Measurements from ENCODE around the gene ERMN. TPM values are rescaled to one million over a fixed set of nuclear protein-coding genes. Genes with fewer than 3 reads are reported as not detected.

The ERMN gene
- total RNA-seq, 4 donors from 2014 or later: not detected

DNA sequence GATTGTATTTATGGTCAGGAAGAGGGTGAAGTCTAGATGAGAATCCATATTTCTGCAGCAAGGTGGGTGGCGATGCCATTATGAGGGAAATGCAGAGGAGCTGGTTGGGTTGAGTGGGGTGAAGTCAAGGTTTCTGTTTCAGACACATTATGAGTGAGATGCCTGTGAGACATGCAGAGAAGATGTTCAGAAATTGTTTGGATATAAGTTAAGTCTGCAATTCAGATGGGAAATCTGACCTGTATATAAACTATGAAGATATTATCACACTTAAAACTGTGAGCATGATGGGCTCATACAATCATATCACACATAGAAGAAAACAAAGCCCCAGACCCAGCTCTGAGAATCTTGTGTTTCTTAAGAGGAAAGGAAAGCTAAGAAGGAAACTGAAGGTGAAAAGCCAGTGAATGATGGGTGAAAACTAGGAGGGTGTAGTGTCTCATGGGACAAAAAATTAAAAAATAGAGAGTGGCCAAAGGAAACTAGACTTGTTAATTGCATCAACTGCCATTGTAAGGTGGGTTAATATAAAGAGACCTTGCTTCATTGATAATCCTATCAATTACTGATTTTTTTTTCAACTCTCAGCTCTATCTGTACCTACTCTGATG is 53.9 kb downstream of the ERMN start:
- intact Hi-C loops (cut with DNase I; ENCODE audit: low total_unique reads) (no loop called here), in situ Hi-C loops (cut with MboI; ENCODE audit: low sequenced_read_pairs in 4 of 4) (no loop called here)
- no peaks in the 10 kb centered on the region for H3K27me3 ChIP-seq
- no peak for ATAC-seq
- no peaks in the 10 kb centered on the region for H3K9me3 ChIP-seq
- TF ChIP-seq, protein P1, sequence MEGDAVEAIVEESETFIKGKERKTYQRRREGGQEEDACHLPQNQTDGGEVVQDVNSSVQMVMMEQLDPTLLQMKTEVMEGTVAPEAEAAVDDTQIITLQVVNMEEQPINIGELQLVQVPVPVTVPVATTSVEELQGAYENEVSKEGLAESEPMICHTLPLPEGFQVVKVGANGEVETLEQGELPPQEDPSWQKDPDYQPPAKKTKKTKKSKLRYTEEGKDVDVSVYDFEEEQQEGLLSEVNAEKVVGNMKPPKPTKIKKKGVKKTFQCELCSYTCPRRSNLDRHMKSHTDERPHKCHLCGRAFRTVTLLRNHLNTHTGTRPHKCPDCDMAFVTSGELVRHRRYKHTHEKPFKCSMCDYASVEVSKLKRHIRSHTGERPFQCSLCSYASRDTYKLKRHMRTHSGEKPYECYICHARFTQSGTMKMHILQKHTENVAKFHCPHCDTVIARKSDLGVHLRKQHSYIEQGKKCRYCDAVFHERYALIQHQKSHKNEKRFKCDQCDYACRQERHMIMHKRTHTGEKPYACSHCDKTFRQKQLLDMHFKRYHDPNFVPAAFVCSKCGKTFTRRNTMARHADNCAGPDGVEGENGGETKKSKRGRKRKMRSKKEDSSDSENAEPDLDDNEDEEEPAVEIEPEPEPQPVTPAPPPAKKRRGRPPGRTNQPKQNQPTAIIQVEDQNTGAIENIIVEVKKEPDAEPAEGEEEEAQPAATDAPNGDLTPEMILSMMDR (IDR thresholded peaks at IDR 0.05 in 4 of 5, conservative IDR thresholded peaks at IDR 0.05 in 1 of 5): no peak
- no peak for TF ChIP-seq POLR2A (IDR thresholded peaks at IDR 0.05)
- H3K4me3 ChIP-seq: no peak overlapping the region
- no peaks in the 10 kb centered on the region for H3K4me1 ChIP-seq
- H3K36me3 ChIP-seq: no peaks in the 10 kb centered on the region
- no peak overlapping the region for H3K27ac ChIP-seq
- DNase-seq: no peak

- Histone ChIP-seq H3K4me1 (no peaks in the 10 kb centered on the region), H3K9me3 (no peaks in the 10 kb centered on the region), H3K36me3 (no peaks in the 10 kb centered on the region), H3K27me3 (no peaks in the 10 kb centered on the region), H3K4me3 (no peak overlapping the region), H3K27ac (no peak overlapping the region)
- intact Hi-C loops (cut with DNase I; ENCODE audit: low total_unique reads): no loop called here
- TF ChIP-seq, protein P1 (IDR thresholded peaks at IDR 0.05 in 4 of 5, conservative IDR thresholded peaks at IDR 0.05 in 1 of 5): no peak
- TF ChIP-seq POLR2A (IDR thresholded peaks at IDR 0.05): no peak
- in situ Hi-C loops (cut with MboI; ENCODE audit: low sequenced_read_pairs in 4 of 4): no loop called here
- DNase-seq: no peak
- ATAC-seq: no peak
These were observed 55.7 kb downstream of the ERMN start for GRCh38 chr2:157269922-157270321.

- in situ Hi-C loops (cut with MboI; ENCODE audit: low sequenced_read_pairs in 4 of 4): no loop called here
- ATAC-seq: no peak
- no peak for TF ChIP-seq POLR2A (IDR thresholded peaks at IDR 0.05)
- TF ChIP-seq, protein P1 (IDR thresholded peaks at IDR 0.05 in 4 of 5, conservative IDR thresholded peaks at IDR 0.05 in 1 of 5): no peak
These were observed 56.6 kb downstream of the ERMN start for GRCh38 chr2:157269060-157269459.

More at GRCh38 chr2:157269060-157269459, 56.6 kb downstream of the ERMN start:
- intact Hi-C loops (cut with DNase I; ENCODE audit: low total_unique reads): no loop called here
- no peaks in the 10 kb centered on the region for H3K36me3 ChIP-seq
- H3K4me1 ChIP-seq: no peaks in the 10 kb centered on the region
- no peaks in the 10 kb centered on the region for H3K27me3 ChIP-seq
- H3K4me3 ChIP-seq: no peak overlapping the region
- DNase-seq: no peak
- H3K27ac ChIP-seq: no peak overlapping the region
- no peaks in the 10 kb centered on the region for H3K9me3 ChIP-seq

Other genes with a start within 250 kb of the ERMN start
- gene GALNT5, start 68.1 kb downstream of the ERMN start, total RNA-seq: under 1 TPM in 1 of 4 donors, not detected in 3; 0.07 TPM
- gene CYTIP, start 118.3 kb upstream of the ERMN start, total RNA-seq: 1 to 10 TPM in 3 of 4 donors, under 1 TPM in 1; 0.19 to 1.9 (median 1.6) TPM

Measured in gastrocnemius medialis (tissue), 4 donors.